Measurements from ENCODE around the gene ARMC3. TPM values are rescaled to one million over a fixed set of nuclear protein-coding genes. Genes with fewer than 3 reads are reported as not detected.

The ARMC3 gene
- total RNA-seq, 1 experiment from 2014 or later = 0.09 TPM

DNA sequence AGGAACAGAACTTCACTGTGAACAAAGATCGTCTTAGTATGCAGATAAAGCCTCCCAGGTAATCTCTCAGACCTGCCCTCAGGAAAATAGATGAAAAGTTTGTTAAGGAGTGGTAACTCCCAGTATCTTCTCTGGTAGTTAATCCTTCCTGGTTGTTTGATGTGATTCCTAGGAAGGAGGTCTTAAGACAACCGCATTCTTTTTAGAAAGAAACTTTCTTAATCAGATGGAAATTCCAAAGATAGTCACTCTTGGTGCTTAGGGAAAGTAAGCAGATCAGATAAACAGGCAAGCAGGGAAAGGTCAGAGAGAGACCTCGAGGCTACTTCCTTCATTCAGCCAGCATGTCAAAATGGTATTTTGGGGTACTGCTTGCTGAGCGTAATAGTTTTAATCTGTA lies 30.5 kb upstream of the ARMC3 start:
- no peak overlapping the region for H3K18ac ChIP-seq (ENCODE audit: insufficient read length, low read depth, low read length)
- no peak overlapping the region for H2AK5ac ChIP-seq (ENCODE audit: insufficient read length, low read length)
- no peaks in the 10 kb centered on the region for H3K79me1 ChIP-seq (ENCODE audit: insufficient read depth, low read depth, low read length, poor library complexity, severe bottlenecking)
- no peak overlapping the region for H3K23ac ChIP-seq (ENCODE audit: insufficient read length, low read depth, low read length)
- H3K4me2 ChIP-seq (ENCODE audit: insufficient read depth, insufficient read length, low read length) = no peak overlapping the region
- H2AFZ ChIP-seq (ENCODE audit: low read length) = no peak overlapping the region
- no peaks in the 10 kb centered on the region for H4K20me1 ChIP-seq (ENCODE audit: control insufficient read depth, insufficient read depth, insufficient read length)
- Mint-ChIP-seq H3K27ac (no peak overlapping the region), H3K27me3 (ENCODE audit: low read depth) (peaks cover 2% of the 10 kb centered on the region), H3K4me1 (peaks cover 13 to 16% of the 10 kb centered on the region in 2 experiments), H3K9me3 (peaks cover 16 to 17% of the 10 kb centered on the region in 2 experiments), H3K4me3 (no peak overlapping the region), H3K36me3 (ENCODE audit: insufficient read depth in 1 of 3, low read depth in 3 of 3) (peaks cover 0 to 13% (median 2%) of the 10 kb centered on the region in 3 experiments; a peak in 3 of 7 replicates)
- no peak overlapping the region for H3K27ac ChIP-seq (ENCODE audit: insufficient read length, low read depth, low read length)
- no peak overlapping the region for H2BK12ac ChIP-seq (ENCODE audit: insufficient read length, low read depth, low read length)
- TF ChIP-seq, protein P1, sequence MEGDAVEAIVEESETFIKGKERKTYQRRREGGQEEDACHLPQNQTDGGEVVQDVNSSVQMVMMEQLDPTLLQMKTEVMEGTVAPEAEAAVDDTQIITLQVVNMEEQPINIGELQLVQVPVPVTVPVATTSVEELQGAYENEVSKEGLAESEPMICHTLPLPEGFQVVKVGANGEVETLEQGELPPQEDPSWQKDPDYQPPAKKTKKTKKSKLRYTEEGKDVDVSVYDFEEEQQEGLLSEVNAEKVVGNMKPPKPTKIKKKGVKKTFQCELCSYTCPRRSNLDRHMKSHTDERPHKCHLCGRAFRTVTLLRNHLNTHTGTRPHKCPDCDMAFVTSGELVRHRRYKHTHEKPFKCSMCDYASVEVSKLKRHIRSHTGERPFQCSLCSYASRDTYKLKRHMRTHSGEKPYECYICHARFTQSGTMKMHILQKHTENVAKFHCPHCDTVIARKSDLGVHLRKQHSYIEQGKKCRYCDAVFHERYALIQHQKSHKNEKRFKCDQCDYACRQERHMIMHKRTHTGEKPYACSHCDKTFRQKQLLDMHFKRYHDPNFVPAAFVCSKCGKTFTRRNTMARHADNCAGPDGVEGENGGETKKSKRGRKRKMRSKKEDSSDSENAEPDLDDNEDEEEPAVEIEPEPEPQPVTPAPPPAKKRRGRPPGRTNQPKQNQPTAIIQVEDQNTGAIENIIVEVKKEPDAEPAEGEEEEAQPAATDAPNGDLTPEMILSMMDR (conservative IDR thresholded peaks at IDR 0.05) = no peak
- H2BK120ac ChIP-seq (ENCODE audit: low read depth, low read length, poor library complexity, severe bottlenecking) = no peak overlapping the region
- no peak overlapping the region for H4K8ac ChIP-seq (replicated peaks; ENCODE audit: insufficient read length, low read depth, low read length)
- no peak for DNase-seq
- no peak overlapping the region for H2BK15ac ChIP-seq (ENCODE audit: low read depth, low read length)
- H3K56ac ChIP-seq (ENCODE audit: insufficient read length, low read depth, low read length) = no peak overlapping the region
- no peak overlapping the region for H2BK20ac ChIP-seq (ENCODE audit: low read depth, low read length, poor library complexity, severe bottlenecking)
- no peak overlapping the region for H3K14ac ChIP-seq (ENCODE audit: insufficient read depth, low read length)
- no peaks in the 10 kb centered on the region for H3K9me3 ChIP-seq (ENCODE audit: control insufficient read depth, low read depth, low read length)
- no peak overlapping the region for H2BK5ac ChIP-seq (ENCODE audit: insufficient read length, low read length)
- H3K4ac ChIP-seq (ENCODE audit: low read depth, low read length) = no peak overlapping the region
- H3K4me1 ChIP-seq (ENCODE audit: insufficient read depth, low read length) = no peaks in the 10 kb centered on the region
- WGBS (ENCODE audit: extremely low coverage, insufficient read length, low lambda C conversion rate) = no CpG with 5 or more reads among the region's 4 CpGs
- no peaks in the 10 kb centered on the region for H3K23me2 ChIP-seq (ENCODE audit: insufficient read length, low read depth, low read length, poor library complexity, severe bottlenecking)
- no peak overlapping the region for H3T11ph ChIP-seq (ENCODE audit: low read length)
- H3K27me3 ChIP-seq (ENCODE audit: insufficient read depth, low read length) = no peaks in the 10 kb centered on the region
- H3K79me2 ChIP-seq (ENCODE audit: insufficient read depth, low read length) = no peaks in the 10 kb centered on the region
- H3K9ac ChIP-seq (ENCODE audit: extremely low read depth, insufficient read length, low read length) = no peak overlapping the region
- H4K91ac ChIP-seq (ENCODE audit: insufficient read length, low read depth, low read length) = no peak overlapping the region
- no peak overlapping the region for H4K5ac ChIP-seq (ENCODE audit: insufficient read length, low read depth, low read length)

Data from H9 (cell line).